ENCODE results near the gene DTNBP1.

GRCh38 chr6:15581751-15582150 lies 81.1 kb downstream of the DTNBP1 start:
- TF ChIP-seq CTCF (IDR thresholded peaks at IDR 0.05) (no peak), POLR2A (IDR thresholded peaks at IDR 0.05) (no peak), POLR2AphosphoS5 (IDR thresholded peaks at IDR 0.05) (no peak)
